ENCODE data around the gene NAPEPLD.

The NAPEPLD gene

GRCh38 chr7:103121641-103122040 is 27.3 kb downstream of the NAPEPLD start:
- ChIA-PET POLR2A (ENCODE audit: low non-redundant PET) (no interaction called here), CTCF (no interaction called here)
- no peak overlapping the region for H3K27ac ChIP-seq
- no peak for DNase-seq (ENCODE audit: low spot score)
- TF ChIP-seq, protein P1, sequence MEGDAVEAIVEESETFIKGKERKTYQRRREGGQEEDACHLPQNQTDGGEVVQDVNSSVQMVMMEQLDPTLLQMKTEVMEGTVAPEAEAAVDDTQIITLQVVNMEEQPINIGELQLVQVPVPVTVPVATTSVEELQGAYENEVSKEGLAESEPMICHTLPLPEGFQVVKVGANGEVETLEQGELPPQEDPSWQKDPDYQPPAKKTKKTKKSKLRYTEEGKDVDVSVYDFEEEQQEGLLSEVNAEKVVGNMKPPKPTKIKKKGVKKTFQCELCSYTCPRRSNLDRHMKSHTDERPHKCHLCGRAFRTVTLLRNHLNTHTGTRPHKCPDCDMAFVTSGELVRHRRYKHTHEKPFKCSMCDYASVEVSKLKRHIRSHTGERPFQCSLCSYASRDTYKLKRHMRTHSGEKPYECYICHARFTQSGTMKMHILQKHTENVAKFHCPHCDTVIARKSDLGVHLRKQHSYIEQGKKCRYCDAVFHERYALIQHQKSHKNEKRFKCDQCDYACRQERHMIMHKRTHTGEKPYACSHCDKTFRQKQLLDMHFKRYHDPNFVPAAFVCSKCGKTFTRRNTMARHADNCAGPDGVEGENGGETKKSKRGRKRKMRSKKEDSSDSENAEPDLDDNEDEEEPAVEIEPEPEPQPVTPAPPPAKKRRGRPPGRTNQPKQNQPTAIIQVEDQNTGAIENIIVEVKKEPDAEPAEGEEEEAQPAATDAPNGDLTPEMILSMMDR (conservative IDR thresholded peaks at IDR 0.05; ENCODE audit: low read depth) = no peak

GRCh38 chr7:103120362-103120761 is 28.5 kb downstream of the NAPEPLD start:
- POLR2A ChIA-PET (ENCODE audit: low non-redundant PET) = no interaction called here
- DNase-seq (ENCODE audit: low spot score) = no peak
- TF ChIP-seq, protein P1 (conservative IDR thresholded peaks at IDR 0.05; ENCODE audit: low read depth) = no peak
- CTCF ChIA-PET = interaction anchor here (1.1 kb wide), 1 partner anchor 23 kb away, joined by 3 read pairs; no protein-coding TSS in a partner anchor
- H3K27ac ChIP-seq = no peak overlapping the region

GRCh38 chr7:103119791-103120291 is 29.1 kb downstream of the NAPEPLD start:
- TF ChIP-seq, protein P1 (conservative IDR thresholded peaks at IDR 0.05; ENCODE audit: low read depth) = no peak
- ChIA-PET CTCF (interaction anchor here (1.1 kb wide), 1 partner anchor 22 kb away, joined by 3 read pairs; no protein-coding TSS in a partner anchor), POLR2A (ENCODE audit: low non-redundant PET) (no interaction called here)
- H3K27ac ChIP-seq = no peak overlapping the region
- no peak for DNase-seq (ENCODE audit: low spot score)

DNA sequence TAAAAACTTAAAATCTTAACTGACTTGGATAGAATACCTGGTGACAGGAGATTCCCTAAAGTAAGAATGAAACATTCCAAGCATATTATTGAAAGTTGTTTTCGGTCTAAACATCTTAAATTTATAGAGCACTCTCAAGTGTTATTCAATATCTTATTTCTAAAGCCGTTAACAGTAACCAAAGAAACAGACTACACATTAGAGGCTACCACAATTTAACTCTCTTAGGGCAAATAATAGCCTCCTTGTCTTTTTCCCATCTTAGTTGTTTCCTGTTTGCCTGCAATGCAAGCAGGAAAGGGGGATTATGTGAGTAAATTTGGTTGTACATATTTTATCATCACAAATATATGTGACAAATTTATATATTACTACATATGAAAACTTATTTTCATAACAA is 31.4 kb downstream of the NAPEPLD start:
- no peak overlapping the region for H3K27ac ChIP-seq
- POLR2A ChIA-PET (ENCODE audit: low non-redundant PET) = no interaction called here
- TF ChIP-seq, protein P1 (conservative IDR thresholded peaks at IDR 0.05; ENCODE audit: low read depth) = no peak
- DNase-seq (ENCODE audit: low spot score) = no peak
- CTCF ChIA-PET = no interaction called here

DNA sequence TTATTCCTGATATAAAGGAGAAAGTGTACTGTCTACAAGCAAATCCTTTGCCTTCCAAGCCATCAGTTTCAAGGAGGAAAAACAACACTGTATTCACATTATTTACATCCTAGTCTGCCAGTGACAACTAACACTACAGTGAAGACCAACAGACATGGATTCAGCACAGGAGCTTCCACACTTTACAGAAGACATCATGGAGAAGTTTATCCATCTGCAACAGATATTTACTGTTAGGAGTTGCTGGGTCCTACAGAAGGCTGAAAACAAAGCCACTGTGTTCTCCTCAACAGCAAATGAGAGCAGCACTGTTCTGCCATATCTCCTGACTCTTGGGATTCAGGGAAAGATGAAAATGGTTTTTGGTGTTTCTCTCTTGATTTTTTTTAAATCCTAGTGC is 31.9 kb downstream of the NAPEPLD start:
- TF ChIP-seq, protein P1 (conservative IDR thresholded peaks at IDR 0.05; ENCODE audit: low read depth) = no peak
- DNase-seq (ENCODE audit: low spot score) = no peak
- ChIA-PET CTCF (no interaction called here), POLR2A (ENCODE audit: low non-redundant PET) (no interaction called here)
- no peak overlapping the region for H3K27ac ChIP-seq

DNA sequence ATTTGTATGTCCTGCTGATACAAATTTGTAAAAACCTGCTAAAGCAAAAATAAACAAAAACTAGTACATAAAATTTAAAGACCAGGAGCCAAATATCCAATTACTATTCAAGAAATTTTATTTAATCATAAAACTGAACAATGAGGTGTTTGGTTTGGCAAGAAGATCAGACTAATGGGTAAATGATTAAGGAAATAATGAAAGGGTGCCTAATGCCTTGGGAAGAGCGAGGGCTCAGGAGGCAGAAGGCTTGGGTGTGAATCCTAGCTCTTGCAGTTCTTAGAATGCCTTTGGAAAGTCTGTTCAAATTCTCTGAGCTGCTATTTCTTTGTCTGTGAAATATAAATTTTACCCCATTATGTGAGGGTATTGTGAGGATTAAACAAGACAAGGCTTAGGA is 32.4 kb downstream of the NAPEPLD start:
- TF ChIP-seq, protein P1 (conservative IDR thresholded peaks at IDR 0.05; ENCODE audit: low read depth) = no peak
- POLR2A ChIA-PET (ENCODE audit: low non-redundant PET) = no interaction called here
- no peak for DNase-seq (ENCODE audit: low spot score)
- CTCF ChIA-PET = interaction anchor here (0.6 kb wide), 1 partner anchor 302 kb away, joined by 3 read pairs; no protein-coding TSS in a partner anchor
- no peak overlapping the region for H3K27ac ChIP-seq

Data from RWPE1 (cell line).